HG02840 (cell line): Measurements from ENCODE around the gene NCKAP5.

Source experiments
- ATAC-seq: cut with Tn5 transposase; IDR thresholded peaks from one replicate; pipeline ENCODE4 v1.9.1; 2021; ENCODE audit warnings: mild to moderate bottlenecking, moderate library complexity, moderate number of reproducible peaks; ENCODE audit not compliant: unreplicated experiment, low FRiP score

Gene NCKAP5

DNA sequence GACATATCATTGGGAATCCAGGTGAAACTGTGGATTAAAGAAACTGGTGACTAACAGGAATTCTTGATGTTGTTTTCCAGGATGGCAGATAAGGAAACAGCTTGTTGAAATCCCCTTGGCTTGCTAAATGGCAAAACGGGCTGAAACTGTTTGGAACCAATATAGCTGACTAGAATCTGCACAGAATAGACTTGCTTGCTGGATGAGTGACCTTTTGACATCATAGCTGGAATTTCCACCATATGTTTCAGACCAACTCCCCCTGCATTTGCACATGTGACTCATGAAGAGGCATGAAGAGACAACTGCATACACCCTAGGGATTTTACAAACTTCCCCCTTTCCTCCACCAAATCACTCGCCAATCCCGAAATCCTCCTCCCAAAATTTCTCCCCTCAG, 810.6 kb downstream of the NCKAP5 start:
- ATAC-seq: no peak

DNA sequence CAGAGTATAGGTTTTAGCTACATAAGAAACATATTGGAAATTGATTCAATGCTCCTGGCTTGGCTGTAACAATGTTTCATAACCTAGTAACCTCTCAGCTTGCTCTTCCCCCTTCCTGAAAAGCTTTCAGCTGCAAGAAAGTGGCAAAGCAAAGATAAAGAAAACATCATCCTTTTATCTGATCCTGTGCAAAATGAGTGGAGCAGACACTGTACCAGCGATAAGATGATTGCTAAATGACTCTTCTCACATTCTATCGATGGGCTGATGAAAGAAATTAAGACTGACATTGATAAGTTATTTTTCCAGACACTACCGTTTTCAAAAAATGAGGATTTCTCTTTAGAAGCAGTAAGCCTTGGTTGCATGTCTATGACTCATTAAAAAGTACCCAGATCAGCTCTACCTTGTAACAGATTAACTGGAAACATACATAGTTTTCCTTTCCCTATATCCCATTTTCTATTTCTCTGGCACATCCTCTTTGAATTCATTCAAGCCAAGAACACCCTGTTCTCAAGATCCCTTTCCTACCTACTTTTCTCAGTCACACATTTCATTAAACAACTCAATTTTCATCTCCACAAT, 811.2 kb downstream of the NCKAP5 start:
- ATAC-seq: no peak

DNA sequence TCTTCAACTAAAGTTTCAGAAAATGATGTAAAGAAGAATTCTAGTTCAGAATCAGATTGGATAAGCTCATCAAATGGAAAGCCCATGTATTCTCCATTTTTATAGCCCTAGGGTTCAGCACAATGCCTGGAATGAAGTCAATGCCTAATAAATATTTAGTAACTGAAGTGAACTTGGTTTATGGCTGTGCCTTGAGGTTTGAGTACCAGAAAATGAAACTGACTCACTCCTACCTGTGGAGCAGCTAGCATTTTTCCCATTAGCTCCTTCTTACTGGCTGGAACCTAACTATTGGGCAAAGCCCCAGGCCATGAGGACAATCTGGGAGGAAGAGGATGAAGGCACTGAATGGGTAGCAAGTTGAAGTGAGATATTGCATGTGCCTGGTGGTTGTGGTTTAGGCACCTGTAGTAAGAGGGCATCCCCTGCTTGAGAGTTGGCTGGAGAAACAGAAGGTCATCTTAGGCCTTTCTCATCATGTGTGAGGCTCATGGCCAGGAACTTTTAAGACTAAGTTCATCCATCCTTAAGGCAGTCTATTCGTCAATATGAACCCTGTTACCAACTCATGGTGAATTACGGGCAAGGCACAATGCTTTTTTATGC, 813.3 kb downstream of the NCKAP5 start:
- no peak for ATAC-seq

DNA sequence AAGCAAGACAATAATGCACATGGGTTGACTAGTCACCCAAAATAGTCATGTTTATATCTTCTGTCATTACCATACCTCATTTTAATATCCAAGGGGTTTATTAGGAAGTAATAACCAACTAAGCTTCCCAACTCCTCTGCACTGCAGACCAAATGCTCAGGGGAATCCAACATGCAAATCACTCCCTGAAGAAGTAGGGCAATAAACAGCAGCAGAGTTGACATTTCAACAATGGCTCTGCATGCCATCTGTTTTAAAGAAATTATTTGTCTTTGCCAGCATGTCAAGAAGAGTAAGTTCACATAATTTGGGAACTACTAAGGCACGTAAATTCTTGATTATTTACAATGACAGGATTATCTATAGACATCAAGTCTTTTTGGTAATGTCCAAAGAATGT, 813.9 kb downstream of the NCKAP5 start:
- no peak for ATAC-seq

DNA sequence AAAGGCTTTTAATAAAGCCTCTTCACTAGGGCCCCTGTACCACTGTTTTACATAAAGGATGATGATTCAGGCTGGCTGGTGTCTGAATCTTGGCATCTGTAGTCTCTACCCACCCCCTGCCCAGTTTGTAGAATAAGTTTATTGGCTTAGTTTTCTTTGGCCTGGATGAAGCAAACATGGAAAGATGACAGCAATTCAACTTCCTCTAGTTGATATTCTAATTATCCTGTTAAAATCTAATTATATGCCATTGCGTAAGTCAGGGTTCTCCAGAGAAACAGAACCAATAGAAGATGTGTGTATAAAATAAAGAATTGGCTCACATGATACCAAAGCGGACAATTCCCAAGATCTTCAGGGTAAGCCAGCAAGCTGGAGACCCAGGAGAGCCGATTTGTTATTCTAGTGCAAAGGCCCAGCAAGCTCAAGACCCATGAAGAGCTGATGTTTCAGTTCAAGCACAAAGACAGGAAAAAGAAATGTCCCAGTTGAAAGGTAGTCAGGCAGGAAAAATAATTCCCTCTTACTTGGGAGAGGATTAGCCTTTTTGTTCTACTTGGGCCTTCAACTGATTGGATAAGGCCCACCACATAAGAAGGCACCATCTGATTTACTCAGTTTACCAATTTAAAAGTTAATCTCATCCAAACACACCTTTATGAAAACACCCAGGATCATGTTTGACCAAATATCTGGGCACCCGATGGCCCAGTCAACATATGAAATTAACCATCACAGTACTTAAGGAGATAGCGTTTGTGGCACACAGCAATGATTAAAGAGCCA, 815.6 kb downstream of the NCKAP5 start:
- ATAC-seq: no peak

DNA sequence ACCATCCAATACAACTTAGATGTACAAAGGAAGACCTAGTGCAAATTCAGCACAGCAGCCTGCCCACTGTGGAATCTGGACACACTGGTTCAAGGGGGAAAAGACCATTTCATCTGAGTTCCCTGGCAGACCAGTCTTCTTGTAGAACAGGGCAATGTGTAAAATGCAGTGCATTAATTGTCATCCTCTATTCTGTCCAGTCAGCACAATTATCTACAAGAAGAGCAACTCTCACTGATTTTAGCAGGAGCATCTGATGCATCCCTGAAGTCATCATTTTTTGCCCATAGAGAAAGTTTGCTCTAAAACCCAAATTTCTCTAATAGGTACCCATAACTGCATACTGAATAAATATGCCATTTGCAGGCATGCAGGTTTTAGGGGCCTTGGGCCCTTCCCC, 816.4 kb downstream of the NCKAP5 start:
- no peak for ATAC-seq

DNA sequence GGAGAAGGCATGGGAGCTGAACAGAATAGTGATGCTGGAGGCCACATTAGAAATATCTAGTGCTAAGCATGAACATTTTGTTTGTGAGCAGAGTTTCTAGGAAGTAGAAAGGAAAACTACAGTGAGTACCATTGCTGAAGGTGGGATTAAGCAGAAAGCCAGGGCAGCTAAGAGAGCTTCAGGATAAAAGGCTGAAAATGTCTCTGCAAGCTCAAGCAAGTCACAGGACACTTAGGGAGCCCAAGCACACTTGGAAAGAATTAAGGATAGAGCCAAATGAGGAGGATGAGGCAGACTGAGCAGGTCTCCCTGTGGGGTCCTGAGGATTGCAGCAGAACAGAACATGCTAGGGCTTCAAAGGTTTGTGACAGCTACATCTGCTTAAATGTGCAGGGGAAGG, 817.7 kb downstream of the NCKAP5 start:
- no peak for ATAC-seq

DNA sequence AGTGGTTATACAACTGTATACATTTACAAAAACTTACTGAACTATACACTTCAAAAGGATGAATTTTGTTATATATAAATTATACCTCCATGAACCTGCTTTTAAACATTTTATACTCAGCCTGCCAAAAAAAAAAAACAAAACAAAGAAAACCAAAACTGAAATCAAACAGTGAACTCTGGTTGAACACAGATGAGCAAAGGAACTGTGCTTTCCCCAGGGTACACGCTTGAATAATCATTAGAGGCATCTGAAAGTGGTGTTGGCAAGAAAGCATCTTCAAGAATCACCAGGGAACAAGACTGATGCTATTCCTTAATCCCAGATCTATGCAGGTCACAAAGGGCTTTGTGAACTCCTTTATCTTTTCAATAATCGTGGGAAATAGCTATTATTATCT, 821.2 kb downstream of the NCKAP5 start:
- no peak for ATAC-seq

DNA sequence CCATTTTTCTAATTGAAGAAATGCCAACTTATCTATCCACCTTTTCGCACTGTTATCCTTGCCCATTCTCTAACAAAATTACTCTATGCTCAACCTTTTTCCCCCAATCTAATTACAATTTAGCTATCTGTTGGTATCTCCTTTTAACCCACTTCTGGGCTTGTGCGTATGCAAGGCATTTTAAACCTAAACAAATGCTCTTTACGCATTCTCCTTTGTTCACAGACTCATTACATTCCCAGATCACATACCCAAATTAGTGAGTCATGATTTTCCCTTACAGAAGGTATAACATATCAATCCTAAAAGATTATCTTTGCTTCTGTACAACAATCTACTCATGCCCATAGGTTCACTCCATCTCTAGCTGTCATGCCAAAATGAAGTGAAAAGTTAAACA, 826.5 kb downstream of the NCKAP5 start:
- ATAC-seq: no peak

DNA sequence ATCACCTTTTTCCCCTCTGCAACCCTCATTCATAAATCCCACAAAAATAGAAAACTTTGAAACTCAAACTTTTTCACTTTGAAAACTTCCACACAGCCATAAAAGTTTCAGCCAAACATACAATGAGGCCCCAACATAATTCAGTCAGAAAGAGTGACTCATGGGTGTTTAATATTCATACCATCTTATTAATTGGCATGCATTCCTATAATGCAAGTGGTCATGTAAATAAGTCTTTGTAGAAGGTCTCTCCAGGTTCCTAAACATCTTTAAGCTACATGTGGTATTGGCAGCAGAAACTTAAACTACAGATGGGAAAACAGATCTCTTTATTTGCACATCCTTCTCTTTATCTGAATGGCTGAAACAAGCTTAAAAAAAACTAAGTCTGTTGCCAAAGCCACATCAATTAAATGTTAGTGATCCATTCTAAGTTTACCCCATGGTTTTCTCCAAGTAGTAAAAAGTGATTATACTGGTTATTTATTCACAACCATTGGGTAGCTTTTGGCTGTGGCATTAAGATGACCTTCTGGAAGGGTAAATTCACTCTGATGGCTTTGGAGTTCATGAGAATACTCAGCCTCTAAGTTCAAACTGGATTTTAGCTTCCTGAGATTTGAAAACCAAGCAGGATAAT, 828.1 kb downstream of the NCKAP5 start:
- ATAC-seq: no peak

DNA sequence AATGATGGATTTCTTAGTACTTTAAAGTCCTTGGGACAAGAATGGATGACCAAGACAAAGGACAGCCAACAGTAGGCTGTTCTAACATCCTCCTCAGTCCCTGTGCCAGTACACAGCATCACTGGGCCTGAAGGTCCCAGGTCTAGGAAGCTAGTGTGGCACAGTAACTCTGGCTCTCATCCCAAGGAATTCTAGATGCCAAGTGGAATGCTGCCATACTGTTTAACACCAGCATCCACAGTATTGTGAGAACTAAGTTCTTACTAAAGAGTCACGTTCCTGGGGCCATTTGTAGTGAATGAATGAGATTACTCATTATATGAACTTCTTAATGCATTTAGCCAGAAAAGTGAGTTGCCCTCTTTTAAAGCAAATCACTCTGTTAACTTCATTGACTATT, 830.0 kb downstream of the NCKAP5 start:
- no peak for ATAC-seq

DNA sequence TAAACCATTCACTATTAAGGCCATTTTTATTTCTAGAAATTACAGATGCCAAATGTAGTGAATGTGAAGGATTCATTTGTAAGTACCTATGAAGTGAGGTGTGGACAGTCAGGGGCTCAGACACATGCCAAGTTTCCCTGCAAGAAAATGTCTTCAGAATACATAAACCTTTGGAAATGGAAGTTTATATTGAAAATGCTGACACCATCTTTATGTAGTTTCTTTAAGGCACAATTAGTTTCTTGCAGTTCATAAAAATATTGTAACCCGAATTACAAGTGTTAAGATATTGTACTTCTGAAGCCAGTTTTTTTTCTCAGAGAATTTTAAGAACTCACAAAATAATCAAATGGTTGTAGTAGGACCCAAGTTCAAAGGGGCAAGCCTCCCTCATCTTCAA, 832.2 kb downstream of the NCKAP5 start:
- no peak for ATAC-seq

DNA sequence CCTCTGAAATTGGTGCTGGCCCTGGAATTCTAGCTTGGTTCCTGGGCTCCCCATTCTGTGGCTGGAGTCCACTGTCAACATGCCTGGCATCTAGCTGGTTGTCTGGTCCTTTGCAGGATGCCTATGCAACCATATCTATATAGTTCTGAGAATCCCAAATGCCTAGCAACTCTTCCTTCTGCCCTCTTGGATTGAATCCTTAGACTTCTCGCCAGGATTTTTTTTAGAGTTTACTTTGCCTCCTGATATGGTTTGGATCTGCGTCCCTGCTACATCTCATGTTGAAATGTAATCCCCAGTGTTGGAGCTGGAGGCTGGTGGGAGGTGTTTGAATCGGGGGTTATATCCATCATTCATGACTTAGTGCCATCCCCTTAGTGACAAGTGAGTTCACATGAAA, 833.3 kb downstream of the NCKAP5 start:
- no peak for ATAC-seq

DNA sequence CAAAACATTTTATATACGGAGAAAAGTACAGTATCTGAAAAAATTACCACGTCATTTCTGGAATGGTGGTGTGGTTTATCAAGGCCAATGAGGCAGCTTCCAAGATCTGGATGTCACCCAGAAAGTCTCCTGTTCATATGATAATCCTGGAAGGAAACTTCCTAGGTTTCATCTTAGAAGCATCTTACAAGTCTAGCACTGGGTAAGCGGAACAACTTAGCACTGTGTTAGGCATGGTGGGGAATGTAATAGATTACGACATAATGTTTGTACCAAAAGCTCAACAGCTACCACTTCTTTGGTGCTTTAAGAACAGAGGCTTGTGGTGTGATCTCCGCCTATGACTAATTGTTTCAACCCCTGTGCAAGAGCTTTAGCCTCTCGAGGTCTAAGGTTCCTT, 835.2 kb downstream of the NCKAP5 start:
- ATAC-seq: no peak

DNA sequence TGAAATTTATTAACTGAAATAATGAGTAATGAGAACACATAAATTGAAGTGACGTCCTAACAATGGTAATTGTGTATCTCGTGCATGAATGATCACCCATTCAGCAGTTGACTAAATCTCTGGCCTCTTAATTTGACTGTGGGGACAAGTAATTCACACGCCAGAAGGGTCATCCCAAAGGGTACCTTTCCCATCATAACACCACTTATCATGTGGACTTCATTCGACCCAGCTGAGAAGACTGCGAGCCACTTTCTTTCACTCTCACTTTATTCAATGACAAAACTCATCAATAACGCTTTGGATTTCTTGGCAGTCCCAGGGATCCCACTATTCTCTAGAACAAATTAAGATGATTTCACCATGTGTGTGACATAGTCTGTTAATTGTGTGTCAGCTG, 835.6 kb downstream of the NCKAP5 start:
- ATAC-seq: no peak

DNA sequence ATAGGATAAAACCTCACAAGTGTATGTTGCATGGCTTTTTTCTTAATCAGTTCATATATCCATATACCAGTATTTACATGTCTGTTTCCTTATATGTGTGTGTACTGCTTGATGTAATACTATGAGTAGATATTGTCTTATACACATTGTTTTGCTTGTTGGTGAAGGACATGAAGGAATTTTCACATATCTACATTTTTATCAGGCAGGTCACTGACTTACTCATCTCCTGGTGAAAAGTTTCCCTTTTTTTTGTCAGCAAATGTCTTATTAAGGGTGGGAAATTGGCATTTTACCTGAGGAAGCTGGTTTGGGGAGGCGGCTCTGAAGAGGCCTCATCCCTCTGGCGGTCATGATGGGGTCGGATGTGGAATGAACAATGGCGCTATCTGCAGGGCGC, 836.8 kb downstream of the NCKAP5 start:
- no peak for ATAC-seq

DNA sequence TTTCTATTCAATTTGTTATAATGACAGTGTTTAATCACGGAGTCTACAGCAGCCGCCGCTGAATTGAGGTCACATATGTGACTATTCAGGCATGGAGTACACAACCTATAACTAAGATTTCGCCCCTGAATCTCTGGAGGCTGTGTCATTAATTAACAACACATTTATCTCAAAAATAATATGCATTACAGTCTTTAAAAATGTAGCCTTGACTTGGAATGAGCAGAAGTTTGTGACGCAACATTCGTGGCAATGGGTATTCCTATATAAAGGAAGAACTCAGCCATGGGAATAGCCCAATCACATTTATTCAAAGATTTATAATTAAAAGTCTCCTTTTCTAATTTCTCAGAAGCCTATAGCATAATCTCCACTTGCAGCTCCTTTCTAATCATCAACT, 837.7 kb downstream of the NCKAP5 start:
- no peak for ATAC-seq

DNA sequence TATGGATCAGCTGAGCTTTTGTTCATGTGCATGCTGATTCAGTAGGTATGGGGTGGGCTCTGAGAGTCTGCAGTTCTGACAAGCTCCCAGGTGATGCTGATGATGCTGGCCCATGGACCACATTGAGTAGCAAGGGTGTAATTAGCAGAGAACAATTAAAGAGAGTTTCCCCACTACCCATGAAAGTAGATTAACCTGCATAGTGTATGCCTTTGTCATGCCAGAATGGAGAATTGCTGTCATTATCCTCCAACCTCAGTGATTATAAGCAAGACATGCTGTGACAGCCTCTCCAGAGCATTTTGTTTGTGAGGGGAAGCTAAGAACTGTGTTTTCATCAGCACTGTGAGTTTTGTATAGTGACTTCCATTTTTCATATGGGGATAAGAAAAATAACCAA, 838.7 kb downstream of the NCKAP5 start:
- no peak for ATAC-seq

DNA sequence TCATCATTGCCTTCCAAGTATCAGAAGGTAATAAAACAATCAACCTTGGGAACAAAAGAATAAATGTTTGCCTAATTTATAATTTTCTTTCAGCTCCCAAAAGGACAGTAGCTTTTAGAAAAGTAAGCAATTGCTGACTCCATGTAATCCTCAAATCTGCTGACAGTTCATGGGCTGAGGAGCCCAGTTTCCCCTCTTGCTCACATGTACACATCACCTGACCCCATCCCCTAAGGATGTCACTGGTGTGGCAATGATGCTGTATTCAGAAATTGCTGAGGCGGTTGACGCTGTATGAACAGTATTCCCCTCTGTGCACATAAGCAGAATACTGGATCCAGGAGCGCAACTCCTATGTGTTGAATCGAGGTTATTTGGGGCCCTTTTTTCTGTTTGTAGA, 842.1 kb downstream of the NCKAP5 start:
- no peak for ATAC-seq

DNA sequence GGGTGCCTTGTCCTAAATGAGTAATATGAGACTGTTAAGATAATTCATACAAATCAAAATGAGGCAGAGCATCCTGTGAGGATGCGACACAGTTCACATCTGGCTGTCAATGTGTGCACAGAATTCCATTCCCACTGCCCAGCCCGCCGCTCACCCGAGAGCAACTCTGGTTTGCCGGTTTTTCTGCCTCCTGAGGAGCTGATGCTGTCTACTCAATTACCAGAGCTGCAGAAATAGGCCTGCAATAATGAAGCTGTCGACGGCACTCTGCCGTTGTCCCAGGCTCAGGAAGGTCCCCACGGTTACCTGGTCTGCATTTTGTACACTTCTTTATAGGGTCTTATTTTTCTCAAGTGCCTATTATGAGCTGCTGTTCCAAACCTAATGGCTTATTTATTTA, 842.5 kb downstream of the NCKAP5 start:
- no peak for ATAC-seq

DNA sequence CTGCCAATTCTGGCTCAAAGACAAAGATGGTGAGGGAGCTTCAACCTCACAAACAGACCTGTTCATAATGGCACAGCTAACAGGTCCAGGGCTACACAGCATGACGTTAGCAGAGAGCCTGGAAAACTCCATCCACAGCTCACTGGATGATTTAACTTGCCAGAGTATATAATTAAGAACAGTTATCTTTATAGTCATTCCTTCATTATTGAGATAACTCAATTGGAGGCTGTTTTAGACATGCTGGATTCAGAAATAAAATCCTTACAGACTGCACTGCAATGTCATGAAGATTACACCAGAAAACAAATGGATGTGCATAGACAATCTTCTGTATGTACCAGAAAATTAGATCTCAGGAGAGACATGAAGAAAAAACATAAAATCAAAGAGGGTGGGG, 843.1 kb downstream of the NCKAP5 start:
- no peak for ATAC-seq

DNA sequence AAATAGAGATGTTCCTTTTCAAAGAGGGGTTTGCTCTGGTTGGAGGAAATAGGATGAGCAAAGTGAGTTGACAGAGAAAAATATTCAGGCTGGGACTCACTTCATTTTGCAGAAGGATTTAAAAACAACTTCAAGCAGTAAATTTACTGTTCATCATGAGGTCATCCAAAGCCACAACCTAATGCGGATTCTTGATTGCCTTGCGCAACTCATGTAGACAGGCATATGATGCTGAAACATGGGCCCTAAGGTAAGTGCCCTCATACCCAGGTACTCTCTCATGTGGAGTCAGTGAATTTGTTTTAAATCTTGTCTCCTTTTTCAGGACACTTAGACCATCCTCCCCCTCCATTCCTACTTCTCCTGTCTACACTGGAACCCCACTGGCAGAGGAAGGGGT, 846.3 kb downstream of the NCKAP5 start:
- ATAC-seq: no peak
